NCI-H1105 treated with DMSO at 0.1 percent for 48 hours (cell line): ENCODE results near the gene SHISA8.
A peak's percentile ranks its signal among the peaks of the same experiment; 100 is the strongest.
"Not testable (repeated sequence)": the region's sequence is repeated elsewhere in the genome, so short reads cannot be mapped to it uniquely, and the experiment has no call there.

Experiments
- DNase-seq: peaks from one replicate; lab custom pipeline; 2025; lab: John Stamatoyannopoulos, UW

Gene SHISA8

GRCh38 chr22:41915035-41915785, at the start of gene SHISA8:
SHISA8 (minus strand) TSS chr22:41915074; CDS start chr22:41914667, 407 bp downstream.
- DNase-seq: no peak

DNA sequence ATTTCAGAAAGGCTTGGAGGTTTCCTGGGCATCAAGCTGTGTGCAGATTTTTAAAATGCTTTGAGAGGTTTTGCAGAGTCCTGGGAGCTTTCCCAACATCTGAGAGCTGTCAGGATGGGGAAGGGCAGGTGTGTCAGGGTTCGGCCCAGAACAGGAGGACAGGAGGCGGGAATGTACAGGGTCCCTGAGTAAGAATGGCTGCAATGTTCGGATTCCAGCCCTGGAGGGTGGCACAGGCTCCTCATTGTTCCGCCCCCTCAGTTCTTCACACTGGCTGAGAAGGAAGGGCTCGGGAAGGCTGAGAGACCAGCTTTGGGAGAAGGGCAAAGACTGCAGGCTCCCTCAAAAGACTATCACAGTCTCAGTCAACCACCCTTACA, 49.2 kb upstream of the SHISA8 start:
- DNase-seq: no peak

DNA sequence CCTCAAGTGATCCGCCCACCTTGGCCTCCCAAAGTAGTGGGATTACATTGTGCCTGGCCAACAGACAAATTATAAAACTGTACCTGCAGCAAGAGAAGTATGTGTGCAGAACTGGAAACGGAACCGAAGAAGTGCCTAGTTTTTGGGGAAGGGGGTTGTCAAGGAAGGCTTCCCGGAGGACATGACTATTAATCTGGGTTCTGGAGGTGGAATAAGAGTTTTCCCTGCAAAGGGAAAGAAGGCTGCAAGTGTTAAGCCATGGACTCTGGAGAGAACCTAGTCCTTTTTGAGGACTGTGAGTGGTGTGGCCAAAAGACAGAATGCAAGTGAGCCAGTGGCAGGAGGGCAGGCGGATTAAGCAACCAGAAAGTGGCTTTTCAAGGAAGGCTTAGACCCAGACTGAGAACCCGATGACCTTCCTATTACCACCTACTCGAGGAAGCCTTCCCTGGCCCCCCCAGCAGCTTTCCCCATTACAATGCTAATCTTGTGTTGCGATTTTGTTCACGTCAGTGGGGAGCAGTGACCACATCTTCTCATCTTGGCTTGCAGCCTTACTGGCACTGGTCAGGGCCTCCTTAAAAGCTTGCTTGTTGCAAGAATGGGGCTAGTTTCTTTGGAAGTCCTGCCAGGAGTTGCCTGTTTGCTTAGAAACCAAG, 48.7 kb upstream of the SHISA8 start:
- no peak for DNase-seq

DNA sequence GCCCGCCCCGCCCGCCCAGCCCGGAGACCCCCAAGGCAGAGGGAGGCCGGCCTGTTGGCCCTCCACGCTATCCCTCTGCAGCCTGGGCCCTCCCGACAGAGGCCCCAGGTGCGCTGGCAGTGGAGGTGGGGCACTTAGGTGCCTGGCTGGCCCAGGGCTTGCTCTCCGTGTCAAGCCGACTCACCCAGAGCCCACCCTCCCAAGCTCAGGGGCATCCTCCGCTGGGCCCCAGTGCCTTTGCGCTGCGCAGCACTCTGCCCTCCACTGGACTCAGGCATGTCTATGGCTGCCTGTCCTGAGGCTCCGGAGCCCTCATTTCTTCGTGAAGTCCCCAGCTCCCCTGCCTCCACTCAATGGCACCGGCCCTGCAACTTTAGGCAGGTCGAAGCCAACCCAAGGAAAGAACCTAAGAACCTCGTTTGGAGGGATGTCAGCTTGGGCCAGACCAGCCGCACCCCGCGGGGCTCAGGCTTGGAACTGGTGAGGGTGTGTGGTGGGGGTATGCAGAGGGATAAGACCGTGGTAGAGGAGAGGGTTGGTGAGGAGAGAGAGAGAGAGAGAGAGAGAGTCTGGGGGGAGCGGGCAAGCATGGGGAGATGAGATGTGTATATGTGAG, 43.2 kb upstream of the SHISA8 start:
- no peak for DNase-seq

DNA sequence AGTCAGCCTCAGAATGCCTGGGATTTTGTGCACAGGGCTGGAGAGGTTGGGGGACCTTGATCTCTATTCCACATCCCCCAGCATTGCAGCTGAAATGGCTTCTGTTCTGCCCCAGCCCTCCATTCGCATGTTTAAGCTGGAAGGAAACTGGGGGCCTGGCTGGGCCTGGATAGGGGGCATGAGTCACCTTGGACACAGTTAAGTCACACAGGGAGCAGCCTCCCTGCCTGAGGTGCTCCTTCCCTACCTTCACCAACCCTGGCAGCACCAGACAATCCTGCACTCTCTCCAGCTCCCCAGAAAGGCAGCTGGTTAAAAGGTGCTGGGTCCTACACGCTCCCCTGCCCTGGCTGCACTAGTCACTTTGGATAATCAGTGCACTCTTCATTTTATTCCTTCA, 37.8 kb upstream of the SHISA8 start:
- DNase-seq: no peak

GRCh38 chr22:41951898-41952474, 37.1 kb upstream of the SHISA8 start, which contains the start of gene SMIM45:
SMIM45 (plus strand) TSS chr22:41952150.
- DNase-seq: no peak

- no peak for DNase-seq
Measured at GRCh38 chr22:41949297-41949965, 34.6 kb upstream of the SHISA8 start.

- not testable (repeated sequence) for DNase-seq
Measured at GRCh38 chr22:41948928-41949296, 34.0 kb upstream of the SHISA8 start.

DNA sequence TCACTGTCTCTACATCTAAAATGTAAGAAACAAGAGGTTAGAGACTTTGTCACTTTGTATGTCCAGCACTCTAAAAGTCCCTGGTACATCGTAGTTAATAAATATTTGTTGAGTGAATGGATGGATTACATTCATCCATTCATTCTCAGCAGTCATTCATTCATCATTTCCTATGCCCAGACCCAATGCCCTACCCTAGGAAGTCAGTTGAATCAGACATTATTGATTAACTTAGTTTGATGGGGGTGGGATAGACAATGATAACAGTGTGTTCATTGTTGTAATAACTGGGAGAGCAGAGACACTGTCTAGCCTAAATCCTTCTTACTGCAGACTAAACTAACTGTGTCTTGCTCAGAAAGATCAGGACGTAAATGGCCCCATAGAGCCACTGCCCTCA, 33.3 kb upstream of the SHISA8 start:
- DNase-seq: no peak

- no peak for DNase-seq
Measured at GRCh38 chr22:41947424-41948080, 32.7 kb upstream of the SHISA8 start.

GRCh38 chr22:41946629-41947423, 32.0 kb upstream of the SHISA8 start, which contains the start of gene CENPM:
CENPM (minus strand) TSS chr22:41947152; CDS start chr22:41947076, 76 bp downstream.
- peak; percentile 96 for DNase-seq

- no peak for DNase-seq
Measured at GRCh38 chr22:41943661-41944209, 28.9 kb upstream of the SHISA8 start.

GRCh38 chr22:41940832-41941765, 26.2 kb upstream of the SHISA8 start:
- peak; percentile 31 for DNase-seq

DNA sequence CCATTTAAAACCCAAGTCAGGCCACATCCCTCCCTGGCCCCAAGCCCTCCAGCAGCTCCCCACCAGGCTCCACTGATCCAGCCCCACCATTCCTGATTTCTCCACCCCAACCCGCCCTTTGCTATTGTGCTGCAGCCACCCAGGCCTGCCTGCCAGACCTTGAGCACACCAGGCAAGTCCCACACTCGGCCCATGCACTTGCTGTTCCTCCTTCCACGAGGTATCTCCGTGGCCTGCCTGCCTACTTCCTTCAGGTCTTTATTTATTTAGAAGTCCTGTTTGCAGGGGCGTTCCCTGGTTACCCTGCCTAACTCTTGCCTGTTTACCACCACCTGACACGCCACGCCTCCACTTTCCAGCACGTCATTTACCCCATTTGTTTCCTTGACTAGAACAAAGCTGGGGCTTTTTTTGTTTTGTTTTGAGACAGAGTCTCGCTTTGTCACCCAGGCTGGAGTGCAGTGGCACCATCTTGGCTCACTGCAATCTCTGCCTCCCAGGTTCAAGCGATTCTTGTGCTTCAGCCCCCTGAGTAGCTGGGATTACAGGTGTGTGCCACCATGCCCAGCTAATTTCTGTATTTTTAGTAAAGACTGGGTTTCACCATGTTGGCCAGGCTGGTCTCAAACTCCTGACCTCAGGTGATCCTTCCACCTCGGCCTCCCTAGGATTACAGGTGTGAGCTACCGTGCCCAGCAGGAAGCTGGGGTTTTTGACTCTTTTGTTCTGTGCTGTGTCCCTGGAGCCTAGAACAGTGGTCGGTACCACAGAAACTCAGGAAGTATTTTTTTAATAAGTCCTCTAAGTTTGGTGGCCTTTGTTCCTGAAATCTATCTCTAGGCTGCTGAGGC, 25.3 kb upstream of the SHISA8 start:
- DNase-seq: peak; percentile 20

DNA sequence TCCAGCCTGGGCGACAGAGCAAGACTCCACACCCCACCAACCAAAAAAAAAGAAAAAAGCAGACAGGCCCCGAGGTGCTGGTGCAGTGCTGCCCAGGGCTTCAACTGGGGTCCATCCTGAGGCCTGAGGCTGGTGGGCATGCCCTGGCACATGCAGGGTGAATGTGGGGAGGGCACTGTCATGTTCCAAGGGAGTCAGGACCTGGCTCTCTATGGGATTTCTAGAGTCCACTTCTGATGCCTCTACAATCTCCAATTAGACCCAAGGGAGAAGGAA, 22.0 kb upstream of the SHISA8 start:
- DNase-seq: no peak

- DNase-seq: no peak
Measured at GRCh38 chr22:41935509-41935908, 20.6 kb upstream of the SHISA8 start.

- no peak for DNase-seq
Measured at GRCh38 chr22:41935015-41935351, 20.1 kb upstream of the SHISA8 start.

- no peak for DNase-seq
Measured at GRCh38 chr22:41934284-41935014, 19.6 kb upstream of the SHISA8 start.
